GM12801 (cell line): ENCODE results near the gene FAT1.

Experiments used
- CTCF ChIP-seq: IDR thresholded peaks from one replicate; pipeline ENCODE4 v1.5.1; 2011; ENCODE audit warnings: control low read depth; ENCODE audit not compliant: insufficient read length; ENCODE audit errors: extremely low read depth

The FAT1 gene

GRCh38 chr4:186604124-186604807 is 119.4 kb downstream of the FAT1 start:
- no peak for TF ChIP-seq CTCF

GRCh38 chr4:186602978-186603377 is 120.7 kb downstream of the FAT1 start:
- no peak for TF ChIP-seq CTCF

- TF ChIP-seq CTCF: no peak
Measured at GRCh38 chr4:186599483-186599882, 124.2 kb downstream of the FAT1 start.

- TF ChIP-seq CTCF: no peak
Measured at GRCh38 chr4:186598686-186599085, 125.0 kb downstream of the FAT1 start.

GRCh38 chr4:186596850-186597390 is 126.7 kb downstream of the FAT1 start:
- no peak for TF ChIP-seq CTCF

GRCh38 chr4:186596346-186596745 is 127.3 kb downstream of the FAT1 start:
- TF ChIP-seq CTCF: no peak

GRCh38 chr4:186593587-186593973 is 130.1 kb downstream of the FAT1 start:
- no peak for TF ChIP-seq CTCF
